ENCODE results near the gene CD80.

GRCh38 chr3:119553823-119554415 is 5.5 kb downstream of the CD80 start:
- TF ChIP-seq CTCF (IDR thresholded peaks at IDR 0.05; ENCODE audit: low read length), result no peak
- no peak for TF ChIP-seq EZH2 (IDR thresholded peaks at IDR 0.05; ENCODE audit: borderline replicate concordance, low read length)

Data from OCI-LY1 (cell line).